HUES48 (cell line): Measurements from ENCODE around the gene GBE1.
"Not testable (repeated sequence)": the region's sequence is repeated elsewhere in the genome, so short reads cannot be mapped to it uniquely, and the experiment has no call there.

Experiments
- H3K27ac ChIP-seq: one replicate; pipeline ENCODE4 v1.7.0; 2013; ENCODE audit warnings: low read depth, low read length, inconsistent platforms
- H3K27me3 ChIP-seq: 2 replicates; pipeline ENCODE4 v1.6.1; 2013; ENCODE audit warnings: mild to moderate bottlenecking, low read length; ENCODE audit not compliant: control insufficient read depth, insufficient read depth
- H3K36me3 ChIP-seq: 2 replicates; pipeline ENCODE4 v1.6.1; 2013; ENCODE audit warnings: low read length; ENCODE audit not compliant: control insufficient read depth, insufficient read depth
- H3K4me1 ChIP-seq: 2 replicates; pipeline ENCODE4 v1.6.1; 2013; ENCODE audit warnings: mild to moderate bottlenecking, low read length; ENCODE audit not compliant: control insufficient read depth, insufficient read depth
- H3K4me3 ChIP-seq: 2 replicates; pipeline ENCODE4 v1.5.1; 2013; ENCODE audit warnings: mild to moderate bottlenecking, low read depth, low read length
- H3K9ac ChIP-seq: 2 replicates; pipeline ENCODE4 v1.6.1; 2013; ENCODE audit warnings: mild to moderate bottlenecking, low read depth, low read length, moderate library complexity
- H3K9me3 ChIP-seq: 2 replicates; pipeline ENCODE4 v1.6.1; 2013; ENCODE audit warnings: low read length; ENCODE audit not compliant: control insufficient read depth, insufficient read depth

Gene GBE1

GRCh38 chr3:81753416-81754027, 7.9 kb downstream of the GBE1 start:
- Histone ChIP-seq H3K4me3 (no peak overlapping the region), H3K36me3 (no peaks in the 10 kb centered on the region), H3K9ac (no peak overlapping the region), H3K4me1 (peaks cover 12% of the 10 kb centered on the region; the same call in 1 of the 2 replicates), H3K27me3 (no peaks in the 10 kb centered on the region), H3K9me3 (no peaks in the 10 kb centered on the region), H3K27ac (no peak overlapping the region)

DNA sequence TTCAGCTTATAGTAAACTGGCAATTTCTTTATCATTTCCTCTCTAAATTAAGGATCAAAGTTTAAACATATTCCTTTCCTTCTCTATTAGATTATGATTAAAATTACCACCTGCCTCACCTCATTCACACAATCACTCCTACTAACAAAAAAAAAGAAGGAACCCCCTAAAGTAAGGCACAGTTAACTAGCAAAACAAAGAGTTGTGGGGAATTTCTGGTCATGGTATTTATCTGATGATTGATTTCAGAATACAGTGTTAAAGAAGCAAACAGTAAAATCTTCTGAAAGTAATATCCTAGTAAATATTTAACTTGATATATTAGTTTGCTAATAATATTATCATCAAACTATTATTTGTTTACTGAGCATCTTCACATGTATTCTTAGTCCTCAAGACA, 8.8 kb downstream of the GBE1 start:
- no peaks in the 10 kb centered on the region for H3K36me3 ChIP-seq

DNA sequence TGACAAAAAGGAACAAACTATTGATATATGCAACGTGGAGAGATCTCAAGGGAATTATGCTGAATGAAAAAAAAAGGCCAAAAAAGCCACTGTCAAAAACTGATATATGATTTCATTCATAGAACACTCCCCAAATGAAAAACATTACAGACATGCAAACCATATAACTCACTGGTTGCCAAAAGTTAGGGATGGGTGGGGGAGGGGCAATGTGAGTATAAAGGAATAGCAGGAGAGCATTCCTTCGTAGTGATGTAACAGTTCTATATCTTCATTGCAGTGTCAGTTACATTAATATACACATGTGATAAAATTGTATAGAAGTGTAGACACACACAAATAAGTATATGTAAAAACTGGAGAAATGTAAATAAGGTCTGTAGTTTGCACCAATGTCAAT, 12.2 kb downstream of the GBE1 start:
- Histone ChIP-seq H3K4me3 (no peak overlapping the region), H3K36me3 (no peaks in the 10 kb centered on the region), H3K9me3 (no peaks in the 10 kb centered on the region), H3K9ac (no peak overlapping the region), H3K4me1 (peaks cover 12% of the 10 kb centered on the region; the same call in 1 of the 2 replicates), H3K27ac (no peak overlapping the region), H3K27me3 (no peaks in the 10 kb centered on the region)

More for the DNA sequence above, 8.8 kb downstream of the GBE1 start:
- H3K27ac ChIP-seq = no peak overlapping the region
- no peak overlapping the region for H3K4me3 ChIP-seq
- H3K9me3 ChIP-seq = no peaks in the 10 kb centered on the region
- peaks cover 12% of the 10 kb centered on the region; the same call in 1 of the 2 replicates for H3K4me1 ChIP-seq
- no peaks in the 10 kb centered on the region for H3K27me3 ChIP-seq
- no peak overlapping the region for H3K9ac ChIP-seq

- H3K9ac ChIP-seq, H3K27me3 ChIP-seq, H3K36me3 ChIP-seq, H3K9me3 ChIP-seq, H3K4me3 ChIP-seq, H3K27ac ChIP-seq: not testable (repeated sequence)
- H3K4me1 ChIP-seq = peaks cover 20% of the 10 kb centered on the region; the same call in 1 of the 2 replicates
Measured at GRCh38 chr3:81747280-81747679, 14.2 kb downstream of the GBE1 start.

- Histone ChIP-seq H3K9me3 (no peaks in the 10 kb centered on the region), H3K27ac (peak overlapping the region; percentile 36), H3K9ac (no peak overlapping the region), H3K4me1 (peaks cover 12% of the 10 kb centered on the region; the same call in 1 of the 2 replicates), H3K4me3 (no peak overlapping the region), H3K27me3 (no peaks in the 10 kb centered on the region), H3K36me3 (no peaks in the 10 kb centered on the region)
Measured at GRCh38 chr3:81744366-81744765, 17.1 kb downstream of the GBE1 start.

- Histone ChIP-seq H3K9me3 (no peaks in the 10 kb centered on the region), H3K36me3 (no peaks in the 10 kb centered on the region), H3K4me3 (no peak overlapping the region), H3K27ac (peak overlapping the region; percentile 36), H3K9ac (peak overlapping the region; percentile 8; the same call in 1 of the 2 replicates), H3K27me3 (no peaks in the 10 kb centered on the region), H3K4me1 (peaks cover 8% of the 10 kb centered on the region; the same call in 1 of the 2 replicates)
Measured at GRCh38 chr3:81743096-81744025, 18.1 kb downstream of the GBE1 start.

DNA sequence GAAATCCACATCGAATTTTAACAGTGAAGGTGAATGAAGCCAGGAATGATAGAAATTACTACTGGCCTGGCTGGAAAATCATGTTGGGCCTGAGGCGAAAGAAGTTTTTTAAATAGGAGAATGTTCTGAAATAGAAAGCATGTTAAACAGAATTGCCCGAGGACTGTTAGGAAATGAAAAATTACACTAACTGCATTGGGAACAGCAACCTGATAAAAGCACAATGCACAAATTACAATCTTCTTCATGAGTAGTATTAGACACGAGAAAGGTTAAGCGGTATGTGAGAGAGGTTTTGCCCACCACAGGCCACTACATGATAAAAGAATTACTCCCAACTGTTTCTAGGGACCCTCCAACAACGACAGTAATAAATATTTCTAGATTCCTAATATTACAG, 18.9 kb downstream of the GBE1 start:
- Histone ChIP-seq H3K4me1 (peaks cover 8% of the 10 kb centered on the region; the same call in 1 of the 2 replicates), H3K9me3 (no peaks in the 10 kb centered on the region), H3K4me3 (no peak overlapping the region), H3K27ac (no peak overlapping the region), H3K9ac (no peak overlapping the region), H3K27me3 (no peaks in the 10 kb centered on the region), H3K36me3 (no peaks in the 10 kb centered on the region)

DNA sequence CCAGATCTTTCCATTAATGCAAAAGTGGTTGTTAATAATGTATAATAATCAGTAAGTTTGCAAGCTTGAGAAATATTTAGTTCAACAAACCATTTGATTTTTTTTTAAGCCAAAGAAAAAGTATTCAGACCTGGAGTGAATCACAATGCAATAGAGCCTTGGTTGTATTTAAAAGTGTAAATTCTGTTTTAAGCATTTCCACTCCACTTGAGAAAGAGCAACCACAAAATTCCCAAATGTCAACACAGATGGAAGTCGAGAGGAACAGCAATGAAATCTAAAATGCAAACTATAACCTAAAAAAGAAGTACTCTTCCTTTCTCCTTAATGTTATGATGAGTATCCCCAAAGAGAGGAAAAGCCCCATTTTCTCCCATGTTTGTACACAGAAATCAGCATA, 20.2 kb downstream of the GBE1 start:
- H3K4me3 ChIP-seq = no peak overlapping the region
- no peak overlapping the region for H3K27ac ChIP-seq
- H3K4me1 ChIP-seq = peaks cover 8% of the 10 kb centered on the region; the same call in 1 of the 2 replicates
- H3K36me3 ChIP-seq = no peaks in the 10 kb centered on the region
- H3K27me3 ChIP-seq = no peaks in the 10 kb centered on the region
- no peak overlapping the region for H3K9ac ChIP-seq
- H3K9me3 ChIP-seq = no peaks in the 10 kb centered on the region

- Histone ChIP-seq H3K27me3 (no peaks in the 10 kb centered on the region), H3K9ac (no peak overlapping the region), H3K36me3 (no peaks in the 10 kb centered on the region), H3K27ac (no peak overlapping the region), H3K4me3 (no peak overlapping the region), H3K4me1 (peaks cover 8% of the 10 kb centered on the region; the same call in 1 of the 2 replicates), H3K9me3 (no peaks in the 10 kb centered on the region)
Measured at GRCh38 chr3:81740731-81741130, 20.7 kb downstream of the GBE1 start.

GRCh38 chr3:81735334-81735733, 26.1 kb downstream of the GBE1 start:
- H3K9me3 ChIP-seq = peaks cover 3% of the 10 kb centered on the region; the same call in 1 of the 2 replicates
- no peaks in the 10 kb centered on the region for H3K4me1 ChIP-seq
- no peak overlapping the region for H3K9ac ChIP-seq
- no peak overlapping the region for H3K4me3 ChIP-seq
- H3K36me3 ChIP-seq = no peaks in the 10 kb centered on the region
- no peaks in the 10 kb centered on the region for H3K27me3 ChIP-seq
- no peak overlapping the region for H3K27ac ChIP-seq

DNA sequence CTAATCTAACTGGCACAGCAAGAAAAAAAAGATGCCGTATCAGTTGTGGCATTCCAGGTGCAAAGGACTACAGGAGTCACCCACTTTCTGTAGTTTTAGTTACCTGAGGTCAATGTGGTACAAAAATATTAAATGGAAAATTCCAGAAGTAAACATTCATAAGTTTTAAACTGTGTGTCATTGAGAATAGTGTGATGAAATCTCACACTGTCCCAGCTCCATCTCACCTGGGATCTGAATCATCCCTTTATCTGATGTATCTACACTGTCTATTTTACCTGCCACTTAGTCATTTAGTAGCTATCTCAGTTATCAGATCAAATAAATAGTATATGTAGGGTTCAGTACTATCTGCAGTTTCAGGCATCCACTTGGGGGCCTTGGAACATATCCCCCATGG, 26.7 kb downstream of the GBE1 start:
- H3K27me3 ChIP-seq = no peaks in the 10 kb centered on the region
- peaks cover 3% of the 10 kb centered on the region; the same call in 1 of the 2 replicates for H3K9me3 ChIP-seq
- H3K4me3 ChIP-seq = no peak overlapping the region
- no peaks in the 10 kb centered on the region for H3K4me1 ChIP-seq
- no peaks in the 10 kb centered on the region for H3K36me3 ChIP-seq
- no peak overlapping the region for H3K27ac ChIP-seq
- no peak overlapping the region for H3K9ac ChIP-seq
